SU-DHL-6 (cell line): Measurements from ENCODE around the gene TMED9.

Experiments
- H2AFZ ChIP-seq: fragments of 200-600 bp; sonication (generic); 2 replicates; pipeline ENCODE4 v1.6.1; 2014; ENCODE audit warnings: low read depth, mild to moderate bottlenecking, moderate library complexity, mixed read lengths, antibody characterized with exemption, low read length; ENCODE audit not compliant: severe bottlenecking
- H3F3A ChIP-seq: fragments of 200-600 bp; shearing (Covaris generic); 2 replicates; pipeline ENCODE4 v1.6.0; 2016; ENCODE audit warnings: antibody characterized with exemption, mild to moderate bottlenecking; ENCODE audit not compliant: insufficient read depth
- H3K27ac ChIP-seq: fragments of 200-600 bp; sonication (generic); 2 replicates; pipeline ENCODE4 v1.5.1; 2016; ENCODE audit warnings: low read depth, mild to moderate bottlenecking, low read length, moderate library complexity, mixed read lengths
- H3K27me3 ChIP-seq: fragments of 200-600 bp; sonication (generic), shearing (Covaris generic); 2 replicates; pipeline ENCODE4 v1.6.0; 2014; ENCODE audit warnings: mild to moderate bottlenecking, low read length
- H3K36me3 ChIP-seq: fragments of 200-600 bp; sonication (generic); 2 replicates; pipeline ENCODE4 v1.6.1; 2014; ENCODE audit warnings: mild to moderate bottlenecking, low read length, mixed read lengths
- H3K4me2 ChIP-seq: fragments of 300-600, 200-600 bp; shearing (Covaris generic), sonication (generic); 2 replicates; pipeline ENCODE4 v1.6.0; 2014; ENCODE audit warnings: low read length, low read depth, mild to moderate bottlenecking; ENCODE audit not compliant: poor library complexity, severe bottlenecking
- H3K4me3 ChIP-seq: fragments of 200-600 bp; sonication (generic); 2 replicates; pipeline ENCODE4 v1.5.1; 2014; ENCODE audit warnings: antibody characterized with exemption, low read length, mild to moderate bottlenecking, mixed read lengths; ENCODE audit not compliant: insufficient read depth, poor library complexity, severe bottlenecking
- H3K79me2 ChIP-seq: fragments of 200-600 bp; sonication (generic); 2 replicates; pipeline ENCODE4 v1.6.1; 2014; ENCODE audit warnings: mild to moderate bottlenecking, low read length, moderate library complexity; ENCODE audit not compliant: insufficient read depth
- H3K9ac ChIP-seq: fragments of 200-600 bp; sonication (generic); 2 replicates; pipeline ENCODE4 v1.7.0; 2014; ENCODE audit warnings: mild to moderate bottlenecking, low read length
- H3K9me2 ChIP-seq: fragments of 200-600 bp; sonication (generic); replicated peaks from 2 replicates; pipeline ENCODE4 v1.6.1; 2014; ENCODE audit warnings: low read length; ENCODE audit not compliant: insufficient read depth
- H3K9me3 ChIP-seq: fragments of 200-600 bp; sonication (generic); 2 replicates; pipeline ENCODE4 v1.6.1; 2014; ENCODE audit warnings: low read length, mixed read lengths; ENCODE audit not compliant: insufficient read depth
- H4K20me1 ChIP-seq: fragments of 200-600 bp; sonication (generic); 2 replicates; pipeline ENCODE4 v1.6.1; 2014; ENCODE audit warnings: low read depth, mild to moderate bottlenecking, antibody characterized with exemption, low read length, moderate library complexity, mixed read lengths
- CTCF ChIP-seq: fragments of 200-600 bp; sonication (generic); IDR thresholded peaks from one replicate; pipeline ENCODE4 v1.5.1; 2017; ENCODE audit warnings: antibody characterized with exemption, mild to moderate bottlenecking, low read length, moderate library complexity; ENCODE audit not compliant: insufficient read depth, poor library complexity, severe bottlenecking
- EZH2phosphoT487 ChIP-seq: fragments of 200-600 bp; sonication (generic), shearing (Covaris generic); conservative IDR thresholded peaks from 2 replicates; pipeline ENCODE4 v1.6.1; 2018; ENCODE audit warnings: mild to moderate bottlenecking, antibody characterized with exemption, low read length, moderate library complexity, mixed read lengths

The TMED9 gene

DNA sequence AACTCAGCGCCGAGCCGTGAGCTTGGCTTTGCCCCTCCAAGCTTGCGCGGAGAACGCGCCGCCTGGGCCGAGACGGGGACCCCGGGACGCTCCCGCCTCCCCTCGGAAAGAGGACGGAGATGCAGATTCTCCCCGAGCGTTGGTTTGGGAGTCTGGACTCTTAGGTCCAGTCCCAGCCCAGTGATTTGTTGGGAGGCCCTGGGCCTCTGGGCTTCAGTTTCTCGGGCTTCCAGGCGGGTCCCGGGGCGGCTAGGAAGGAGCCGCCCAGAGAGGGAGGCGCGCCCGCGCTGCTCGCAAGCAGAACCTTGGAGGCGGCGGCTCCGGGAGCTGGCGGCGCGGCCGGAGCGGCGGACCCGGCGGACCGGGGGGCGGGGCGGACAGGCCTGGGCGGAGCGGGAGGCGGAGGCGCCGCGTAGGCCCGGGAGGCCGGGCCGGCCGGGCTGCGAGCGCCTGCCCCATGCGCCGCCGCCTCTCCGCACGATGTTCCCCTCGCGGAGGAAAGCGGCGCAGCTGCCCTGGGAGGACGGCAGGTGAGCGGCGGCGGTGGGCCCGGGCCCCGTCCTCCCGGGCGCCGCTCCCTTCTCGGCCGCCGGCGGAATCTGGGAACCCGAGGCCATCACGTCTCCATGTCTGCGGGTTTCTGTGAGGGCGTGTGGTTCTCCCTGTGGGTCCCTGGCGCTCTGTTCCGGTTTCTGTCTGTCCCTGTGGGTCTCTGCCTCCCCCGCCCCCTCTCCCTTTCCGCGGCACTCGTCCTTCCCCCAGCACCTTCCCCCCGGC, 7.9 kb downstream of the TMED9 start, which contains the start of gene B4GALT7:
B4GALT7 (plus strand) TSS at position 402 of the 777 bp plus-strand sequence; CDS start at position 481, 79 bp downstream.
- Histone ChIP-seq H3F3A (peaks cover 12% of the 10 kb centered on the region), H4K20me1 (no peaks in the 10 kb centered on the region), H3K79me2 (0 out of 2 replicates have a peak, but pooled peaks cover 5% of the 10 kb centered on the region), H3K9ac (peak within 1 kb of the TSS; percentile 75), H3K9me3 (no peaks in the 10 kb centered on the region), H3K27me3 (no peaks in the 10 kb centered on the region), H2AFZ (peak within 1 kb of the TSS; percentile 99), H3K9me2 (no peaks in the 10 kb centered on the region), H3K4me2 (peak within 1 kb of the TSS; percentile 95), H3K27ac (peak within 1 kb of the TSS; percentile 51), H3K36me3 (peaks cover 4% of the 10 kb centered on the region), H3K4me3 (peak within 1 kb of the TSS; percentile 90)
- TF ChIP-seq EZH2phosphoT487 (no peak), CTCF (no peak)

DNA sequence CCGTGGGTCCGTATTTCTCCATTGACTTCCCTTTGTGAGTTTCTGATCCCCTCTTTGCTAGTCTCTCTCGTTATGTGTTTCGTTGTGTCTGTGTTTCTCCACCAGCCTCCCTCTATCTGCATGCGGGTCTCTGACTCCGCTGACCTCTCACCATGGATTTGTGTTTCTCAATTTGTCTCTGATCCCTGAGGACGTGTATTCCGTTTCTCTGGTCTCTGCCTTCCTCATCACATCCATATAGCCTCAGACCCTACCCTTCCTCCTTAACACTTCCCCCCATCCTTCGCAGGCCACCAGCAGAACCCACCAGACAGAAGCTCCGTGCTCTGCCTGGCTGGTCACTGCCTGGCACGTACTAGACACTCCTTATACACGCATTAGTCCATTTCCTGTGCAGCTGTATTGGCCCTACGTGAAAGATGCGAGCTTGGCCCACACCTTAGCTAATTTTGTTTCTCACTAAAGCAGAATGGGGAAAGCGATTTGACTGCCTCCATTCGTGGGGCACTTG, 8.6 kb downstream of the TMED9 start:
- Histone ChIP-seq H3K27me3 (no peaks in the 10 kb centered on the region), H3K9me3 (no peaks in the 10 kb centered on the region), H3F3A (peaks cover 12% of the 10 kb centered on the region), H3K27ac (peak overlapping the region; percentile 41), H3K9ac (peak overlapping the region; percentile 75), H2AFZ (peak overlapping the region; percentile 84), H3K36me3 (no peaks in the 10 kb centered on the region), H4K20me1 (no peaks in the 10 kb centered on the region), H3K9me2 (no peaks in the 10 kb centered on the region), H3K79me2 (0 out of 2 replicates have a peak, but pooled peaks cover 5% of the 10 kb centered on the region), H3K4me3 (peak overlapping the region; percentile 90), H3K4me2 (peak overlapping the region; percentile 87)
- TF ChIP-seq CTCF (no peak), EZH2phosphoT487 (no peak)

GRCh38 chr5:177601126-177601525, 9.1 kb downstream of the TMED9 start:
- Histone ChIP-seq H3K79me2 (0 out of 2 replicates have a peak, but pooled peaks cover 5% of the 10 kb centered on the region), H3K27me3 (no peaks in the 10 kb centered on the region), H3K9ac (0 out of 2 replicates have a peak overlapping the region, but pooled peaks have one; percentile 75), H3F3A (peaks cover 12% of the 10 kb centered on the region), H3K4me2 (peak overlapping the region; percentile 87), H4K20me1 (no peaks in the 10 kb centered on the region), H3K9me3 (no peaks in the 10 kb centered on the region), H3K27ac (no peak overlapping the region; the same call in 1 of the 2 replicates), H2AFZ (no peak overlapping the region), H3K4me3 (no peak overlapping the region), H3K9me2 (no peaks in the 10 kb centered on the region), H3K36me3 (no peaks in the 10 kb centered on the region)
- TF ChIP-seq CTCF (no peak), EZH2phosphoT487 (no peak)
